HG03045 (cell line): Measurements from ENCODE around the gene RALGPS1.
"Not testable (repeated sequence)": the region's sequence is repeated elsewhere in the genome, so short reads cannot be mapped to it uniquely, and the experiment has no call there.

Experiments
- ATAC-seq: cut with Tn5 transposase; IDR thresholded peaks from one replicate; pipeline ENCODE4 v1.9.1; 2021; ENCODE audit warnings: mild to moderate bottlenecking, moderate library complexity; ENCODE audit not compliant: unreplicated experiment

Gene RALGPS1

GRCh38 chr9:127168756-127169574 lies 254.4 kb downstream of the RALGPS1 start:
- no peak for ATAC-seq

DNA sequence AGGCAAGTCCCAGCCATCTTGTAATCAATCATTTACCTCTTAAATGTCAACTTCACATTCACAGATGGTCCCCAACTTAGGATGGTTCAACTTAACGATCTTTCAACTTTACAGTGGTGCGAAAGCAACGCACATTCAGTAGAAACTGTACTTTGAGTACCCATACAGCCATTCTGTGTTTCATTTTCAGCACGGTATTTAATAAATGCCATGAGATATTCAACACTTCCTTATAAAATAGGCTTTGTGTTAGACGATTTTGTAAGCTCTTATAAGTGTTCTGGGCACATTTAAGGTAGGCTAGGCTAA lies 254.9 kb downstream of the RALGPS1 start:
- ATAC-seq = no peak

GRCh38 chr9:127170103-127170502 lies 255.5 kb downstream of the RALGPS1 start:
- no peak for ATAC-seq

GRCh38 chr9:127170652-127171051 lies 256.1 kb downstream of the RALGPS1 start:
- ATAC-seq = no peak

DNA sequence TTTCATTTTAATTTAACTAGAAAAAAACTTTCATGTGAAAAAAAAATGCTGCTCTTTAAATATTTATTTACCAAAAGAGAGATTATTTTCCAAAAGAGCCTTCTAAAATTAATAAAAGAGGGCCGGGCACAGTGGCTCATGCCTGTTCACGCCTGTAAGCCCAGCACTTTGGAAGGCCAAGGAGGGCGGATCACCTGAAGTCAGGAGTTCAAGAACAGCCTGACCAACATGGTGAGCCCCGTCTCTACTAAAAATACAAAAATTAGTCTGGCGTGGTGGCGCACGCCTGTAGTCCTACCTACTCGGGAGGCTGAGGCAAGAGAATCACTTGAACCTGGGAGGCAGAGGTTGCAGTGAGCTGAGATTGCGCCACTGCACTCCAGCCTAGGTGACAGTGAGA lies 256.8 kb downstream of the RALGPS1 start:
- not testable (repeated sequence) for ATAC-seq

- ATAC-seq = no peak
Measured at GRCh38 chr9:127172066-127172707, 257.6 kb downstream of the RALGPS1 start.

DNA sequence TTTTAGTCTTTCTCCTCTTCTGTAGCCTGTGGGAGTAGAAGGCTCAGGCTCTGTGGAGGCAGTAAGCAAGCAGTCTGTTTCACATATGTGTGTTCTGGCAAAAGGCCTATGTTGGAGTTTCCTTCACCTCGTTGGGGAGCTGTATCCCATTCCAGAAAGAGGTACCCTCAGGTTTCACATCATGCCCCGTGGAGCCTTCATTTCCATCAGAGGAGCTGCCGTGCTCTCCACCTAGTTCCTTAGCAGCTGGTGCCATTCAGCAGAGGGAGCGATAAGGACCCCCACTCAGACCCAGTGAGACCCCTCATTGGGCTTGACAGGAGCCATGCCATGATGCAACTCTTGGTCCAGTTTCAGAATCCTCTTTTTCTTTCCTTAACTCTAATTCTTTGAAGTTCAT lies 258.5 kb downstream of the RALGPS1 start:
- no peak for ATAC-seq

- ATAC-seq = no peak
Measured at GRCh38 chr9:127174386-127175318, 260.1 kb downstream of the RALGPS1 start.

DNA sequence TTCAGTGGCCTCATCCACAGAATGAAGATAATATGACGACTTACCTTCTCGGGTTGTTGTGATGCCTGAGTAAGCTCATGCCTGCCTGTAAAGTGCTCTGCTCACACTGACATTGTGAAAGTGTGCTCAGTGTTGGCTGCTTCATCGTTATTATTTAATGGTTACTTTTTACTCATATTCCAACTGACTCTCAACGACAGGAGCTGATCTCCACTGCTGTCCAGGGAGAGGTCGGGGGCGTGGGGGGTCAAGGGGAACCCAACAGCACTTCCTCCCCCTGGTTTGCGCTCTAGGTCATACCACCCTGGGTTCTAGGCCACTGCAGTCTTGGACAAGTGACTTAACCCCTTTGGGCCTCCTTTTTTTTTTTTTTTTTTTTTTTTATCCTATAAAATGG lies 260.7 kb downstream of the RALGPS1 start:
- ATAC-seq = no peak

- no peak for ATAC-seq
Measured at GRCh38 chr9:127175764-127176163, 261.2 kb downstream of the RALGPS1 start.

DNA sequence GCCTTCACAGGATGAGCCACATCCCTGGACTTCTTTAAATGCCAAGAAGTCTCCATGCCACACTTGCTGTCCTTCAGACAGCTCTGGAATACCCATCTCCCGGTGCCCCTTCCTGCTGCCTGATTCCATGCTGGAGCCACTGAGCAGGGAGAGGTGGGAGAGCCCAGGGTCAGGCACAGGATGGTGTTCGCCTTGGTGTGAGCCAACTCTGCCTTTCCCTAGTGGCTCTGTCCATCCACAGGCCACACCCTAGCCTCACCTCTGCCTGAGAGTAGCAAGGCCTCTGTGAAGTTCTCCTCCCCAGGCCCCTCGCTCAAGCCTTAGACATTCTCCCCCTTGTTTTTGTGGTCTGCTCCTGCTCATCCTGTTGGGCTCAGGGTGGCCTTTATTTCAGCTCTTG lies 262.0 kb downstream of the RALGPS1 start:
- no peak for ATAC-seq

DNA sequence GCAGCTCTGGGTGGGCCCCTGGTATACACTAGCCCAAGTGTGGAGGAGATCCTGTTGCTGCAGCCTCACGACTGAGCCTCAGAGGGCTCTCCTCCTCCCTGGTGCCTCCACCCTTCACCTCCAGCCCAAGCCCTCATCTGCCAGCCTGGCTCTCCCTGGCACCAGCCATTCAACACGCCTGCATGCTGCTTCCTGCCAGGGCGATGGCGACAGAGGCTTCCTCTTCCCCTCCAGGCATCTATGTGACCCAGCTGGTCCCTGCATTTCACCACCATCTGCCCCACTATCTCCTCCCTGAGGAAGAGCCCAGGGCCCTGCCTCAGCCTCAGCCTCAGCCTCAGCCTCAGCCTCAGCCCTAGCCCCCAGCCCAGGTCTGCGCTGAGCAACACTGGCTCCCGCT lies 262.6 kb downstream of the RALGPS1 start:
- no peak for ATAC-seq

DNA sequence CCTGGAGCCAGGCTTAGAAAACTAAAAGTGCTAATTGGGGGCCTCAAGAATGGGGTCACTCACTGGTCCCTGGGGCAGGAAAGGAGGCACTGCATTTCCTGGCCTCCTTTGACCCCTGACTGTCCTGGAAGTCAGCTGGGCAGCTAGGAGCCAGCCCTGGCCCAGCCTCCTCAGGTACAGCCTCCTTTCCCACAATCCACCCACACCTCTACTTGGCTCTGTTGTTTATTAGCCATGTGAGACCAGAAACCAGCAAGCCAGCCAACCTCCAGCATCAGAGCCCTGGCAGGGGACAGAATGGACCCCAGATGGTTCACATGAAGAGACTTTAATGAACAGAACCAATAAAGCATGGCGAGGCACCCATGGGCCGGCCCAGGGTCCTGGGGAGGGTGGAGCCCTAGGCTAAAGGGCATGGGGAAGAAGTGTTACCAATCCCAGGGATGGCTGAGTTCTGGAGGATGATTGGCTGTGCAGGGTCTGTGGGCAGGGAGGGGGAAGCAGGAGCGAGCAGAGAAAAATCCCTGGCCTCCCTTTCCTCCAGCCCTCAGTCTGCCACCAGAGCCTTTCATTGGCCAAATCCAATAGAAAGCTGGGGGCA lies 263.2 kb downstream of the RALGPS1 start:
- no peak for ATAC-seq

GRCh38 chr9:127178686-127179632 lies 264.4 kb downstream of the RALGPS1 start:
- no peak for ATAC-seq

GRCh38 chr9:127179633-127180441 lies 265.3 kb downstream of the RALGPS1 start:
- ATAC-seq = no peak

DNA sequence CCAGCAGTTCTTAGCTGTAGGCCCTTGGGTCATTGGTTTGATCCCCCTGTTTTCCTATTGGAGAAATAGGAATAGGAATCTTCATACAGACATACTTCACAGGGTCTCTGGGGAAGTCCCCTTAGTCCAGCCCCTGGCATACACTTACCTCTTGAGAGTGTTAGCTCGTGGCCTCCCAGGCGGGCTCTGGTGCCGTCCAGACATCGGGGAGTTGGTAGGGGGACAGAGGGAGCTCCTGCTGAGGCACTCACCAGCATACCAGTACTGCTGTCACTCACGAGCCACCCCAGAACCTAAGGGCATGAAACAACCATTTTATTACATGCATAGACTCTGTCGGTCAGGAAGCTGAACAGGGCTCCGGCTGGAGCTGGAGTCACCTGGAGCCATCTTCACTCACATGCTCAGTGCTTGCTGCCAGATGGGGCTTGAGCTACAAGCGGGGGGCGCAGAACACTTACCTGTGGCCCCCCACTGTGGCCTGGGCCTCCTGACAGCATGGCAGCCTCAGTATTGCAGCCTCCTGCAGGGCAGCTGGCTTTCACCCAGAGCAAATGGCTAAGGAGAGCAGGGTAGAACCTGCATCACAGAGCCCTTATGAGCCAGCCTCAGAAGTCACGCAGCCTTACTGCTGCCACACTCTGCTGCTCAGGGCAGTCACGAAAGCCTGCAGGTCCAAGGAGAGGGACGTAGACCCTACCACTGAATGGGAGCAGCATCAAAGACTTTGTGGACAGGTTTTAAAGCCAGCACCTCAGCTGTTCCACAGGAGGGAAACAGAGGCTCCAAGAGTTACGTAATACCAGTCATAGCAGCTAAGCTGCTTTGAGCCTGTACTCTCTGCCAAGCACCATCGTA lies 266.1 kb downstream of the RALGPS1 start:
- ATAC-seq = no peak

DNA sequence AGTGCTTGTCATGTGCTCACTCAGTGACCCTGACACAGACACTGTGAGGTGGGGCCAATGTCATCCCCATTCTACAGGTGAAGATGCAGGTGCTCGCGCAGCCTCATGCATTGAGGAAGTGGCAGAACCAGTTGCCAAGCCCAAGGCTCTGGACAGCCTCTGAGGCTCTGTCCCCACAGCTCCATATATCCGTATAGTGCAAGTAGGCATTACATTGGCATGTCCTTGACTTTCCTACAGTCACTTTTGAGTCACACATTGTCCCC lies 266.7 kb downstream of the RALGPS1 start:
- no peak for ATAC-seq

GRCh38 chr9:127181595-127182190 lies 267.1 kb downstream of the RALGPS1 start:
- ATAC-seq = no peak
